Measurements from ENCODE around the gene LLGL2.
A peak's percentile ranks its signal among the peaks of the same experiment; 100 is the strongest.

The LLGL2 gene

GRCh38 chr17:75616521-75617122 is 91.1 kb downstream of the LLGL2 start:
- DNase-seq: no peak

DNA sequence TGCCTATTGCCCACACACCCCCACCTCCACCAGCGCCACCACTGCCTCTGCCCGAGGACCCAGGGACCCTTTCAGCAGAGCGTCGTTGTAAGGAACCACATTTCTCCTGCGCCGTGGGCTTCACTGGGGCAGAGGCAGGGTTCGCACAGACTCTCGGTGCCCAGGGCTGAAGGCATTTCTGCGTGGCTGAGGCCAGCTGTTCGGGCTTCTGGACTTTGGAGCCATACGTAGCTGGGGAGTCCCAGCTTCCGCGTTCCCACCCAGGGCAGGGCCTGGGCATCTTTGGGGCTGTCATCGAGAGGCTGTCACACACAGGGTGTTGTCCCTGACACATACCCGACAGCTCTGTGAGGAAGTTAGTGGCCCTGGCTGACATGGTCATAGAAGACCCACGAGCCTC is 91.7 kb downstream of the LLGL2 start:
- no peak for DNase-seq

- no peak for DNase-seq
Measured at GRCh38 chr17:75617675-75618074, 92.2 kb downstream of the LLGL2 start.

DNA sequence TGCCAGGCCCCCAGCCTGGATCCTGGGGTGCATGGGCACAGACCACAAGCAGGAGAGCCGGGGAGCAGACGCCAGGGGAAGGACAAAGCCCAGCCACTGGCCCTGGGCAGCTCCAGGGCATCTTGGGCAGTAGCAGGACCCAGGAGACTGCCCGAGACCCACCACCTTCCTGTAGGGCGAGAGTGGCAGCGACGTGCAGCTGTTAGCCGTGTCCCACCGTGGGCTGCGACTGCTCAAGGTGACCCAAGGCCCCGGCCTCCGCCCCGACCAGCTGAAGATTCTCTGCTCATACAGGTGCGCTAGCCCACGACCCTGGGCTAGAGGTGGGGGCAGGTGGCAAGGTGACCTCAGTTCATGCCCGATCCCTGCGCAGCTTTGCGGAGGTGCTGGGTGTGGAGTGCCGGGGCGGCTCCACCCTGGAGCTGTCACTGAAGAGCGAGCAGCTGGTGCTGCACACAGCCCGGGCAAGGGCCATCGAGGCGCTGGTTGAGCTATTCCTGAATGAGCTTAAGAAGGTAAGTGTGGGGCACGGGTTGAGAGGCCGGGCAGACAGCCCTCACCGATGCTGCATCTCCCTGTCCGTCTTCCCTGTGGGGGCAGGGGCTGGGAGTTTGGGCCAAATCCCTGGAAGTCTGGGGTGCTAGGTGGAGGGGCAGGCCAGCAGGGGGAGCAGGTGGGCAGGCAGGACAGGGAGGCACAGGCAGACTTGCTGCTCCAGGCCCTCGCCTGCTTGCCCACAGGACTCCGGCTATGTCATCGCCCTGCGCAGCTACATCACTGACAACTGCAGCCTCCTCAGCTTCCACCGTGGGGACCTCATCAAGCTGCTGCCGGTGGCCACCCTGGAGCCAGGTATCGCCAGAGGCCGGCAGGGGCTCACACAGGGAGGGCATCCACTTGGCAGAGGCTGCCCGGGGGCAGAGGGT is 94.3 kb downstream of the LLGL2 start:
- DNase-seq: peak; percentile 26 to 44

DNA sequence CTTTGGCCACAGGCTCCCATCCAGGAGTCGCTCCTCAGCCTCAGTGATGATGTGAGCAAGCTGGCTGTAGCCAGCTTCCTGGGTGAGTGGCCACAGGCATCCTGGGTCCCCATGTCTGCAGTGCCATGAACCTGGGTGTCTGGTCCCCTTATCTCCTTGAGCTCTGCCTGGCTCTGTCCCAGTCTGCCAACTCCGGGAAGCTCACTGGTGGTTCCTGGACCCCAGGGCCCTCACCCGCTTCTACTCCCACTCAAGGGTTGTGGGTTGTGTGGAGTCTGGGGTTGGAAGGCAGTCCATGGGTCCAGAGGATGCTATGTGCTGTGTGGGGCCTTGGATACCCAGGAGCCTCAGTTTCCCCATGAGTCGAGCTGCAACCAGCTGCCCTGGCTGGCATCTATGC is 96.0 kb downstream of the LLGL2 start:
- no peak for DNase-seq

DNA sequence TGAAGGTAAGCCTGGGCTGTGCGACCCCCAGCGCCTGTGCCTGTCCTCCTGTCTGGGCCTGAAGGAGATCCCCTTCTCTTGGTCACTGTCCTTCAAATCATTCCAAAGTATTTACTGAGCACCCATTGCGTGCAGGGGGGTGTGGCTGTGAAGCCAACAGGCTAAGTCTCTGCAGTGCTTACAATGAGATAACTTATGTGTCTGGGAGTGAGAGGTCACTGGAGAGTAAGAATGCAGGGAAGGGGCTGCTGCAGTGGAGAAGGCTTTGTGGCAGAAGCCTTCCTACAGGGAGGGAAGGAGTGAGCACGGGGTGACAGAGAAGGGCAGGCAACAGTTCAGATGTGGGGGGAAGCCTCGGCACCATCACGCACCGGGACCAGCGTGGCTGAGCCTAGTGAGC is 96.6 kb downstream of the LLGL2 start:
- no peak for DNase-seq

DNA sequence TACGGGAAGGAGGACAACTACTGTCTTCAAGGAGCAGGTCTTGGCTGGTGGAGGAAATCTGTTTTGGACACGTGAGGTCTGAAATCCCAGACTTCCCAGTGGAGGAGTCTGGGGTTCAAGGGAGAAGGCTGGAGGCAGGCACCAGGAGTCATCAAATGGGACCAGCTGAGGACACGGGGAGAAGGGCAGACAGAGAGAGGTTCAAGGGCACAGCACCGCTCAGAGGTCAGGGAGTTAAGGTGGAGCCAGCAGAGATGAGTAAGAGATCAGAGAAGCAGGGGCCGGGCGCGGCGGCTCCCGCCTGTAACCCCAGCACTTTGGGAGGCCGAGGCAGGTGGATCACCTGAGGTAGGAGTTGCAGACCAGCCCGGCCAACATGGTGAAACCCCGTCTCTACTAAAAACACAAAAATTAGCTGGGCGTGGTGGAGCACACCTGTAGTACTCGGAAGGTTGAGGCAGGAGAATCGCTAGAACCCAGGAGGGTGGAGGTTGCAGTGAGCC is 97.3 kb downstream of the LLGL2 start:
- DNase-seq: no peak

DNA sequence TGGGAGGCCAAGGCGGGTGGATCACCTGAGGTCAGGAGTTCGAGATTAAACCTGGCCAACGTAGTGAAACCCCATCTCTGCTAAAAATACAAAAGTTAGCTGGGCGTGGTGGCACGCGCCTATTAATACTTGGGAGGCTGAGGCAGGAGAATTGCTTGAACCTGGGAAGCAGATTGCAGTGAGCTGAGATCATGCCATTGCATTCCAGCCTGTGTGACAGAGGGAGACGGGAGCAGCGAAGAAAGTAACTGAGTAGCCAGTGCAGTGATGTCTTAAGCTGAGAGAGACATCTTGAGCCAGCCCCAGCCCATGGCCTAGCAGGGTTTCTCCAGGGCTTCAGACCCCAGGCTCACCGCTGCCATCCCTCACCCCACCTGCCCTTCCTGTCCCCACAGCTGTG is 97.9 kb downstream of the LLGL2 start:
- DNase-seq: no peak

- no peak for DNase-seq
Measured at GRCh38 chr17:75624021-75624420, 98.5 kb downstream of the LLGL2 start.
